Stimulated activated CD4-positive, alpha-beta T cell treated with anti-CD3 and anti-CD28 coated beads, Interleukin-4, amount 100 ng/mL, for 4 hours (primary cell): ENCODE measurements around the gene MAGEA8.
"Not testable (repeated sequence)": the region's sequence is repeated elsewhere in the genome, so short reads cannot be mapped to it uniquely, and the experiment has no call there.

Experiments
- DNase-seq, 2 experiments: peaks; one replicate each; pipeline ENCODE4 v3.0.0-alpha.2; 2020

The MAGEA8 gene

DNA sequence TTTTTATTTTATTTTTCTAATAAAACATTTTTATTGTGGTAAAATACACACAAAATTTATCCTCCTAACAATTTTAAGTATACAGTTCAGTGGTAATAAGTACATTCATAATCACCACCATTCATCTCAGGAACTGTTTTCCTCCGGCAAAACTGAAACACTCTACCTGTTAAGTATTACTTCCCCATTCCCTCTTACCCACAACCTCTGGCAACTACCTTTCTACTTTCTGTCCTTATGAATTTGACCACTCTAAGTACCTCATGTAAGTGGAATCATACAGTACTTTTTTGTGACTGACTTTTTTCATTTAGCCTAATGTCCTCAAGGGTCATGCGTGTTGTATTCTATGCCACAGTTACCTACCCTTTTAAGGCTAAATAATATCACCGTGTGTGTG, 27.3 kb downstream of the MAGEA8 start:
- DNase-seq = no peak

DNA sequence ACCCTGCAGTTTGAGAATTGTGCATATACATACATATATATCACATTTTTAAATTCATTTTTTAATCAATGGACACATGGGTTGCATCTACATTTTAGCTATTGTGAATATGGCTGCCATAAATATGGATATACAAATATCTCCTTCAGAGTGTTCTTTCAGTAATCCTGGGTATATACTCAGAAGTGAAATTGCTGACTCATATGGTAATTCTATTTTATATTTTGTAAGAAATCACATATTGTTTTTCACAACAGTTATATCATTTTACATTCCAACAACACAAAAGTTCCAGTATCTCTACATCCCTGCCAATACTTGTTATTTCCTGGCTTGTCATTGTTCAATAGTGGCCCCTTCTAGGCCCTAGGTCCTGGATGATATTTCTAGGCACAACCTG, 27.7 kb downstream of the MAGEA8 start:
- no peak for DNase-seq

DNA sequence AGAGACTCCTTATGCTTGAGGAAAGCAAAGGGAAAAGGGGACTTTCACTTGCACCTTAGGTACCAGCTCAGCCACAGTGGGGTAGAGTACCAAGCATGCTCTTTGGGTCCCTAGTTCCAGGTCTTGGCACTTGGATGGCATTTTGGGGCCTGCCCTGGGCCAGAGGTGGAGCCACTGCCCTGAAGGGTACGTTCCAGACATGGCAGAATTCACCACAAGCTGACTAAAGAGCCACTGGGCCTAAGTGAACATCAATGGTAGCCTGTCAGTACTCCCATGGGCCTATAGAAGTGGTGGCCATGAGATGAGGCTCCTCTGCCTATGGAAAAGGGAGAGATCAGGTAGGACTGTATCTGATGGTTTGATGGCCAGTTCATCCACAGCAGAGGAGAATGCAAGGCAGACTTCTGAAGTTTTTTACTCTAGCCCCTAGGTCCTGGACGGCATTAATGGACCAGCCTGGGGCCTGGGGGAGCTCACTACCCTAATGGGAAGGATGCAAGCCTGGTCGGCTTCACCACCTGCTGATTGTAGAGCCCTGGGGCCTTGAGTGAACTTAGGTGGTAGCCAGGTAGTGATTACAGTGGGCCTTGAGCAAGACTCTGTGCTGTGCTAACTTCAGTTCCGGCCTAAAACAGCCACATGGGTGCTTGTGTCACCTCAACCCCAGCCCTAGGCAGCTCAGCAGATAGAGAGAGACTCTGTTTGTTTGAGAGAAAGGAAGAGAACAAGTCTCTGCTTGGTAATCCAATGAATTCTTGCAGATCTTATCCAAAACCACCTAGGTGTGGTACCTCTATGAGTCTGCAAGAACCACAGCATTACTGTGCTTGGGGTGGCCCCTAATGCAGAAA, 28.6 kb downstream of the MAGEA8 start:
- no peak for DNase-seq

DNA sequence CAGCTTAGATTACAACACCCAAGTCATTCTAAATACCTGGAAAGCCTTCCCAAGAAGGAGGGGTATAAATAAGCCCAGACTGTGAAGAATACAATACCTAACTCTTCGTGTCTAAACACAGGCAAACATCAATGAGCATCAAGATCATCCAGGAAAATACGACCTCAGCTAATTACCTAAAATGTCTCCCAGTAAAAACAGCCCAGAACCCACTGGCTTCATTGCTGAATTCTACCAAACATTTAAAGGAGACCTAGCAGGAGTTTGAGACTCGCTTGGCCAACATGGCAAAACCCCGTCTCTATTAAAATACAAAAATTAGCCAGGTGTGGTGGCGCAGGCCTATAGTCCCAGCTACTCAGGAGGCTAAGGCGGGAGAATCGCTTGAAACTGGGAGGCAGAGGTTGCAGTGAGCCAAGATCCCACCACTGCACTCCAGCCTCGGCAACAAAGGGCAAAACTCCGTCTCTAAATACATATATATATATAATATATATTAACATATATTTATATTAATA, 29.3 kb downstream of the MAGEA8 start:
- no peak for DNase-seq

DNA sequence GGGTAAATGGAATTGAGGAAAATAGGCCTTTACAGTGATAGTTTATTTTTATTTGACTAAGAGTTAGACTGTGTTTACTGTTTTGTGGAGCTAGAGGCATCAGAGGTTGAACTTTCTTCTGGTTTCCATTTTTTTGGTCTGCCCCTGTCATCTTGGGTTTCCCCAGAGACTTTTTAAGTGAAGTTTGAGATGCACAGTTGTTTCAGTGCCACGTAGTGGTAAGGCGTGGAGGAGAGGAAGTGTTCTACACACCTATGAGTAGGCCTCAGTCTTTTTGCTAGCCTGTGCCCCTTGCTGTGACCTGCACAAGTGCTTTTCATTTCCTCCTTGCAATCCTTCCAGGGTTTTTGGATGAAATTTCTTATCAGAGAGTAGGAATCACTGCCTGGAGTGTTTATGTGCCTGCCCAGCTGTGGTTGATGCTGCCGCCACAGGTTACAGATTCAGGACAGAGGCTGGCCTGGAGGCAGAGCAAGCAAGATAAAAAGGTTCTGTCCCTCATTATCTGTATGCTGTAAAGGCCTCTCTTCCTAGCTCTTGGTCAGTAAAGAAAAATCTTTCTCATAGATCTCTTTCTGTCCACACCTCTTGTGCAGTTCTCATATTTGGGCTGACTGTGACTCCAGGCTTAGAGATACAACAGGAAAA, 35.9 kb downstream of the MAGEA8 start:
- no peak for DNase-seq

DNA sequence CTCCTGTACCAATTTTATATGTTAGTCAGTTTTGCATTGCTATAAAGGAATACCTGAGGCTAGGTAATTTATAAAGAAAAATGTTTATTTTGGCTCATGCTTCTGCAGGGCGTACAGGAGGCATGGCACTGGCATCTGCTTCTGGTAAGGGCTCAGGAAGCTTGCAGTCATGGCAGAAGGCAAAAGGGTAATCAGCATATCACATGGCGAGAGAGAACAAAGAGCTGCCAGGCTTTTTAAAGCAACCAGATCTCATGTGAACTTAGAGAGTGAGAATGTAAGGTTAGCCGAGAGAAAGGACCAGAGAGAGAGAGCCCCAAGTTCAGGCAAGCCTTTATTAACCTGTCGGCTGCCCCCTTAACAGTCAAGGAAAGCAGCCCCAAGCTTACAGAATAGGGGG, 42.9 kb downstream of the MAGEA8 start:
- DNase-seq = not testable (repeated sequence)

DNA sequence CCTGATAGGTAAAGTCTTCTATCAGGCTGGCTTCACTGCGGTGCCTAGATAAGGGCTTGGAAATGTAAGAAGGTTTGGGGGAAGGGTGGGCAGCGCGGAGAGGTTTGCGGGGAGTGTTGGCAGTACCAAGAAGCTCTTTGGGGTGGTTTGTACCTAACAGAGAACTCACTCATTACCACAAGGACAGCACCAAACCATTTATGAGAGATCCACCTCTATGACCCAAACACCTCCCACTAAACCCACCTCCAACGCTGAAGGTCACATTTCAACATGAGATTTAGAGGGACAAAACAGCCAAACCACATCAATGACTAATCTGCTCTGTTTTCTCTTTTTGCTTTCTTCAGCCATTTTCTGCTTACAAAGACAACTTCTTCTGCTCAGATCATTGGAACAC, 43.5 kb downstream of the MAGEA8 start:
- DNase-seq = not testable (repeated sequence)

DNA sequence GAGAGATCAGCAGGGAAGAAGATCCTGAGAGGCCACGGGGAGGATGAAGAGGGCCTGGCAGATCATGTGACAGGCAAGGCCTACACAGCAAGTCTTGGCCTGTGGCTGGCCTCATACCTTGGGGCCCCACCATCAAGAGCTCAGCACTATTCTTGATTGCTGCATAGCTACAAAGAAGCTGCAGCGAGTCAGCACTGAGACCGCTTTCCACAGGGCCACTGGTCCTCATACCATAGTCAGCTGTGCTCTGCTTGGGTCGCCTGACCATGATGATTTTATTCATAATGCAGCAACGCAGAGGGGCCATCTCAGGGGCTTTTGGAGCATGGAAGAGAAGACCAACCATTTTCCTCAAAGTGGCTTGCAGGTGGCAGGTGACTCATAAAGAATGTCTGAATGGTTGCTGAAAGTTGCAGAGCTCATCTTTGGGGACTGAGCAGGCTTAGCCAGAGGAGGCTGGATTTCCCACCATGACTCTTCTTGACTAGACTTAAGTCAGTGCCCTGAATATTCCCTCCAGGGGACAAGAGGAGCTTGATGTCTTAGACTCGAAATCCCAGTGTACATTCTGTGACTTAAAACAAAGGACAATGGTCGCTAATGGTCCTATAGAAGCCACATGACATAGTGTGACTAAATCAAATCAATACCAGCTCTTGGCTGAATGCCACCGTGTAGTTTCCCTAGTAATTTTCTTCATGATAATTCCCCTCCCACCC, 46.4 kb downstream of the MAGEA8 start:
- DNase-seq = not testable (repeated sequence)

DNA sequence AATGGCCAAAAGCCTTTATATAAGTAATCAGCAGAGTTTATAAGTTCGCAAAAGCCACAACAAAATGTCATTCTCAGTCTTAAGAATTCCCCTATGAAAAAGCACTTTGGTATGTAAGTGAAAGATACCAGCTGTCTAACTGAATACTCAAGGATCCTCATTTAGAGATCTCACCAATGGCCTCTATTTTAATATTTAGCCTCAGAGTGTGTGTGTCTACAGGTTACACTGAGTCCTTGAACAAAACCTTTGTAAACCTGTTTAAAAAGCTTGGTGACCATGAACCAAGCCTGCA, 46.9 kb downstream of the MAGEA8 start:
- DNase-seq = not testable (repeated sequence)

DNA sequence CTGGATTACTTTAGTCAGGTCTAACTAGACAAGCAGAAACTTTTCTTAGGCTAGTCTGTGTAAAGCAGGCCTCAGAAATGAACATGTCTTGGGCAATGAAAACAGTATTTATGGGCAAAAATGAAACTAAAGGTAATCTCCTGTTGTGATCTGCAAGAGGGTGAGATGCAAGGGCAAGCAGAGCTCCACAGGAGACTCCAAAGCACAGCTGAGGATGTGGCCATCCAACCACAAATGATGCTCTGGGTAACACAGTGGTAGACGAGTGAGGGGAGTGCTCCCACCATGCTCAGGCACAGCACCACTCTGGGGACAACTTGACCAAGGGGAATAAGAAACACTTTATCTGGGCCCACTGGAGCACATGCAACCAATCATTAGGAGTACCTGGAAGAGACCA, 47.7 kb downstream of the MAGEA8 start:
- DNase-seq = not testable (repeated sequence)

DNA sequence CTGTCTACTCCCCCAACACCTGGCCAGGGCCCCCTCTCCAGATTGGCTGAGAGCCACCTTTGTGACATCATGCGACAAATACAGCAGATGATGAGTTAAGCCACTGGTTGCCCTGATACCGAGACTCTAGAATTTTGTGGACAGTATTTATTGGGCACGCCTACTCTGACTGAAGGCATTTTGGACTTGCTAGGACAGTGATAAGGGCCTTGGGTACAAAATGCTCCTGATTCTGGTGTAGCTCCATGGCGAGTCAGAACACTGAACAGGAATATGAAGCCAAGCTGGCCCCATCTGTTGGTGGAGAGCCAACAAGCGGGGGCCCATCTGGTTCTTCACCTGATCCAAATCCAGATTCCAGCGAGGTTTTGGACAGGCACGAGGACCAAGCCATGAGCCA, 48.4 kb downstream of the MAGEA8 start, which contains the start of gene HSFX4:
Gene HSFX4 (plus strand): TSS at position 174 of the 400 bp plus-strand sequence. CDS start 72 bp downstream, at position 246.
- not testable (repeated sequence) for DNase-seq

DNA sequence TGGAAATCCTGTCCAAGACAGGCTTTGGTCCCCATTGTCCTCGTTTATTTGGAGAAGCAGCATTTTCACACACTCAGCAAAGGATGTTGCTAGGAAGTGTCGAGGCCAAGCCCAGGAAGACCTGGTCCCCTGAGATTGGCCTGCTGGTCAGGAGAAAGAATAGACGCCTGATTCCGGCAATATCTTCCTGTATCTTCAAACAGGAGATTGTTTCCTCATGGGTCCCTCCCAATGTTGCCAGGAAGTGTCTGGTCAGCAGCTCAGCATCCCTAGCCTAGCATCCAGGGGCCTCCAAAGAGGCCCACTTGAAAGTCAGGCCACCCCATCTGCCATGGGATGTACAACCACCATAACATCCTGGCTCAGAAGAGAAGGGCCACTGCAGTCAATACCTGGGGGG, 50.4 kb downstream of the MAGEA8 start:
- DNase-seq = not testable (repeated sequence)

DNA sequence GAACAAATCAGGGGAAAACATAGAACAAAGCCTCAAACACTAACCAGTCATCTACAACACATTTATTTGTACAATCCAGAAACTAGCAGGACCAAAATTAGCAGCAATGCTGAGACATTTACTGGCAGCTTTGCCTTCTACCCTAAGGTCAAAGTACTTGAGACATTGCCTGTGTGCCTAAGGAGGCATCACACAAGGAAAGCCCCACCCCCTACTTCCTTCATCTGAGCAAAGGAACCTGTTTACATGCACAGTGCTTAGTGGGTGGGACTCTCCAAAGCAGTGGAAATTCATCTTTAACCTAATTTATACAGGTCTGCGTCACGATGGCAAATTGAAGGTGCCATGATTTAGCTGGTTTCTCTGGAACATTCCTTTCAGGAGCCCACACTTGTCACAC, 51.2 kb downstream of the MAGEA8 start:
- DNase-seq = not testable (repeated sequence)

DNA sequence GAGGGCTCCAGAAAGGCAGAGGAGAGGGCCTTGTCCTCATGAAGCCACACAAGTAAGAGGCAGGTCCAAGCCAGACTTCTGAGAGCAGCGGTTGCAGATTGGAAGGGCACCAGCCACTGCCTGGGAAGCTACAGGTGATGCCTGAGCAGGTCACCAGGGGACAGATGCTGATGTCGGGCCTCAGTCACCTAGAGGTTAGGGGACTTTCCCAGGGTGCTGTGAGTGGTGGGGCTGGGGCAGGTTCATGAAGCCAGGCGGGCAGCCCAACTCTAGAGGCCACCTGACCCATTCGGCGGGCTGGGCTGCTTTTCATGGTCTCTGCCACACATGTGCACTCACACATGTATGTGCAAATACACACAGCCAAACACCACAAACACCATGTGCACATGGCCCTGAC, 52.0 kb downstream of the MAGEA8 start:
- DNase-seq = not testable (repeated sequence)

DNA sequence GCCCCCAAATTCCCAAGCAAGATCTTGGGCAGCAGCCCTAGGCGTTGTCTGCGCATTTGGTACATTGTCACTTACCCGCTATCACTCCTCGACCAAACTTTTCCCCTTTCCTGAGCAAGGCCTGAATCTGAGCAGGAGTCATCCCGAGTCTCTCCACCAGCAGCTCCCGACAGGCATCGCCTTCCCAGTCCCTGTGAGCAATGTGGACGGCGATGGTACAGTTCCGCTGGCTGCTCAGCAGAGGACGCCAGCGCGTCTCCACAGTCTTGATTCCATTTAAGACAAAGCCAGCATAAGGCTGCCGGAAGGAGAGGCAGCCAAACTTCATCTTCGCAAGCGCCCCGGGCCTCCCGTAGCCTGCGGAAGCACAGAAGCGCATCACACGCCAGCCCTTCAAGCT, 52.6 kb downstream of the MAGEA8 start:
- not testable (repeated sequence) for DNase-seq
